ENCODE results near the gene AFDN. TPM values are rescaled to one million over a fixed set of nuclear protein-coding genes. Genes with fewer than 3 reads are reported as not detected.

Gene AFDN
- total RNA-seq, 2 donors from 2014 or later = 214 to 239 TPM

- Histone ChIP-seq H3K4me3 (ENCODE audit: low read length) (no peak overlapping the region), H3K9ac (ENCODE audit: extremely low read depth, low read length, poor library complexity, severe bottlenecking) (no peak overlapping the region), H3K4me1 (ENCODE audit: control insufficient read depth, insufficient read depth, low read length) (peaks cover 11% of the 10 kb centered on the region), H3K36me3 (ENCODE audit: control insufficient read depth, insufficient read depth, low read length) (peaks cover 78% of the 10 kb centered on the region), H3K9me3 (ENCODE audit: control insufficient read depth, low read length) (no peaks in the 10 kb centered on the region), H3K27me3 (ENCODE audit: control insufficient read depth, insufficient read depth, low read length, poor library complexity, severe bottlenecking) (no peaks in the 10 kb centered on the region), H3K27ac (ENCODE audit: low read depth, low read length) (no peak overlapping the region)
- Mint-ChIP-seq H3K9me3 (no peaks in the 10 kb centered on the region), H3K36me3 (ENCODE audit: low read depth) (peaks cover 39% of the 10 kb centered on the region), H3K4me1 (peaks cover 3% of the 10 kb centered on the region), H3K27ac (no peak overlapping the region), H3K27me3 (ENCODE audit: insufficient read depth) (no peaks in the 10 kb centered on the region), H3K4me3 (no peak overlapping the region)
- no peak for DNase-seq
- WGBS, 2 experiments (ENCODE audit: insufficient coverage in 1 of 2, insufficient read length in 1 of 2) = 93 to 95% methylated on average over 4 of the region's 4 CpGs
- no peak for TF ChIP-seq CTCF (conservative IDR thresholded peaks at IDR 0.05)
These were observed 69.9 kb downstream of the AFDN start for GRCh38 chr6:167896648-167897047.

GRCh38 chr6:167898673-167899311 lies 72.1 kb downstream of the AFDN start:
- peaks cover 3% of the 10 kb centered on the region for H3K4me1 ChIP-seq (ENCODE audit: control insufficient read depth, insufficient read depth, low read length)
- no peak for DNase-seq
- H3K4me1 Mint-ChIP-seq = peaks cover 2% of the 10 kb centered on the region

GRCh38 chr6:167904791-167905190 lies 78.1 kb downstream of the AFDN start:
- H3K27ac Mint-ChIP-seq = peak overlapping the region; percentile 63
- peak; percentile 78 for DNase-seq

More at GRCh38 chr6:167898673-167899311, 72.1 kb downstream of the AFDN start:
- Mint-ChIP-seq H3K27ac (peak overlapping the region; percentile 0), H3K36me3 (ENCODE audit: low read depth) (peaks cover 56% of the 10 kb centered on the region), H3K9me3 (no peaks in the 10 kb centered on the region), H3K4me3 (no peak overlapping the region), H3K27me3 (ENCODE audit: insufficient read depth) (no peaks in the 10 kb centered on the region)
- no peaks in the 10 kb centered on the region for H3K9me3 ChIP-seq (ENCODE audit: control insufficient read depth, low read length)
- H3K36me3 ChIP-seq (ENCODE audit: control insufficient read depth, insufficient read depth, low read length) = peaks cover 91% of the 10 kb centered on the region
- peak; percentile 87 for TF ChIP-seq CTCF (conservative IDR thresholded peaks at IDR 0.05)
- H3K27ac ChIP-seq (ENCODE audit: low read depth, low read length) = no peak overlapping the region
- H3K27me3 ChIP-seq (ENCODE audit: control insufficient read depth, insufficient read depth, low read length, poor library complexity, severe bottlenecking) = no peaks in the 10 kb centered on the region
- no peak overlapping the region for H3K9ac ChIP-seq (ENCODE audit: extremely low read depth, low read length, poor library complexity, severe bottlenecking)
- no peak overlapping the region for H3K4me3 ChIP-seq (ENCODE audit: low read length)
- WGBS, 2 experiments (ENCODE audit: insufficient coverage in 1 of 2, insufficient read length in 1 of 2) = 85 to 90% methylated on average over 3 of the region's 3 CpGs

More at GRCh38 chr6:167904791-167905190, 78.1 kb downstream of the AFDN start:
- H3K4me1 ChIP-seq (ENCODE audit: control insufficient read depth, insufficient read depth, low read length) = no peaks in the 10 kb centered on the region
- 89 to 92% methylated on average over 2 to 5 of the region's 5 CpGs for WGBS, 2 experiments (ENCODE audit: insufficient coverage in 1 of 2, insufficient read length in 1 of 2)
- no peak overlapping the region for H3K27ac ChIP-seq (ENCODE audit: low read depth, low read length)
- H3K9me3 Mint-ChIP-seq = no peaks in the 10 kb centered on the region
- H3K4me3 Mint-ChIP-seq = no peak overlapping the region
- no peaks in the 10 kb centered on the region for H3K27me3 ChIP-seq (ENCODE audit: control insufficient read depth, insufficient read depth, low read length, poor library complexity, severe bottlenecking)
- H3K4me3 ChIP-seq (ENCODE audit: low read length) = no peak overlapping the region
- H3K9ac ChIP-seq (ENCODE audit: extremely low read depth, low read length, poor library complexity, severe bottlenecking) = no peak overlapping the region
- no peaks in the 10 kb centered on the region for H3K27me3 Mint-ChIP-seq (ENCODE audit: insufficient read depth)
- TF ChIP-seq CTCF (conservative IDR thresholded peaks at IDR 0.05) = no peak
- H3K36me3 ChIP-seq (ENCODE audit: control insufficient read depth, insufficient read depth, low read length) = peaks cover 91% of the 10 kb centered on the region
- no peaks in the 10 kb centered on the region for H3K9me3 ChIP-seq (ENCODE audit: control insufficient read depth, low read length)
- H3K36me3 Mint-ChIP-seq (ENCODE audit: low read depth) = peaks cover 60% of the 10 kb centered on the region
- peaks cover 6% of the 10 kb centered on the region for H3K4me1 Mint-ChIP-seq

All from endodermal cell (in vitro differentiated cells).